GM19395 (cell line): ENCODE measurements around the gene HDHD5.

Experiments used
- ATAC-seq: cut with Tn5 transposase; IDR thresholded peaks from one replicate; pipeline ENCODE4 v1.9.1; 2021; ENCODE audit warnings: mild to moderate bottlenecking, moderate library complexity; ENCODE audit not compliant: unreplicated experiment

HDHD5 gene

DNA sequence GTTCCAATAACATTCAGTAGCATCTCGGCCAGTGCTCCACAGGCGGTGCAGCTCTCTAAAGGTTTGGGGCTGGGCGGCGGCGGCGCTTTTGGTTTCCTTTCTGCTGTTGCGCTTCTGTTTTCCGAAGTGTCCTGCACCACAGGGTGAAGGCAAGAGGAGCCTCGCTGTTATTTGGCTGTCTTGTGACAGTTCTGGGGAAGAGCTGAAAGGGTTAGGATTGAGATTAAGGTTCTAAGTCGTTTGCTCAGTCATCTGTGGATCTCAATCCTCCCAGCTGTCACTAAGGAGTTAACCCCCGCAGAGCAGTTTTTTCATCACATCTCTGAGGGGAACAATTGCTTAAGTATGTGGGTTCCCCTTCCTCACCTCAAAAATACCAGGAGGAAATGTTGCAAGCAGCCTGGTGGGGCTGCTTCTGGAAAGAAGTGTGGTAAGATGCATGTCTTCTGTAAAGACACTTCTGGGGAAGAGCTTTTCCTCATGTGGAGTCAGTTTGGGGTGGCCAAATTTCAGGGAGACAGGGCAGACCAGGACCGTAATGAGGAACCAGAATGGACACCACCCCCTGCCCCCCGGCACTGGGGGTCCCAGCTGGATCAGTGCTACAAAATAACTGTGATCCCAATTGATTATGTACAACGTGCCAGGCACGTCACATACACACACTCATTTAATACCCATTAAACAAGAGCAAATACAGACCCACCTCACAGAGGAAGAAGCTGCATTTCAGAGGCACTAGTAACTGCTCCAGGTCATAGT lies 52.1 kb downstream of the HDHD5 start:
- peak; percentile 84 for ATAC-seq

DNA sequence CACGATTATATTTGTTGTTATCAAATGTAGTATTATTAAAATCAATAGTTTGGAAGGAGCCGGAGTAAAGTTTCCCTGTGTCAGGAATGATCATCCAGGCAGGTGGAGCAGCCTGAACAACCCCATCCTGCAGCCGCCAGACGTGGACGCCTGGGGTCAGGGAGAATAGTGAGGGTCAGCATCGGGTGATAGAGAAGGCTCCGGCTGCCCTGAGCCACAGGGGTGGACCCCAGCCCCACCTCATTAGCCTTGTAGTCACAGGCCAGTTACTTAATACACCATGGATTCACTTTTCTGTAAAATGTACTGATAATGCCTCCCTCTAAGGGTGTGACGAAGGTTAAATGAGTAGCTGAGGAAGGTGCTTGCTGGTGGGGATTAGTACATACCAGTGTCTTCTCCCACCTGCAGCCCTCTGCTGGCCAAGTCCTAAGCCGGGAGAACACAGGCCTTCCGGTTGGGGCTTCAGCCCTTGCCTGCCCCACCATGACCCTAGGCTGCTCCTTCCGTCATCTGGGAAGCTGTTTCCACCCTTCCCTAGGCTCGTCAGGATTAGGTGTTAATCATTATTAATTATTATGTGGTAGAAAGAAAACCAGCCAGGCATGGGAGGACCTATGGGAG lies 52.8 kb downstream of the HDHD5 start:
- peak; percentile 41 for ATAC-seq

DNA sequence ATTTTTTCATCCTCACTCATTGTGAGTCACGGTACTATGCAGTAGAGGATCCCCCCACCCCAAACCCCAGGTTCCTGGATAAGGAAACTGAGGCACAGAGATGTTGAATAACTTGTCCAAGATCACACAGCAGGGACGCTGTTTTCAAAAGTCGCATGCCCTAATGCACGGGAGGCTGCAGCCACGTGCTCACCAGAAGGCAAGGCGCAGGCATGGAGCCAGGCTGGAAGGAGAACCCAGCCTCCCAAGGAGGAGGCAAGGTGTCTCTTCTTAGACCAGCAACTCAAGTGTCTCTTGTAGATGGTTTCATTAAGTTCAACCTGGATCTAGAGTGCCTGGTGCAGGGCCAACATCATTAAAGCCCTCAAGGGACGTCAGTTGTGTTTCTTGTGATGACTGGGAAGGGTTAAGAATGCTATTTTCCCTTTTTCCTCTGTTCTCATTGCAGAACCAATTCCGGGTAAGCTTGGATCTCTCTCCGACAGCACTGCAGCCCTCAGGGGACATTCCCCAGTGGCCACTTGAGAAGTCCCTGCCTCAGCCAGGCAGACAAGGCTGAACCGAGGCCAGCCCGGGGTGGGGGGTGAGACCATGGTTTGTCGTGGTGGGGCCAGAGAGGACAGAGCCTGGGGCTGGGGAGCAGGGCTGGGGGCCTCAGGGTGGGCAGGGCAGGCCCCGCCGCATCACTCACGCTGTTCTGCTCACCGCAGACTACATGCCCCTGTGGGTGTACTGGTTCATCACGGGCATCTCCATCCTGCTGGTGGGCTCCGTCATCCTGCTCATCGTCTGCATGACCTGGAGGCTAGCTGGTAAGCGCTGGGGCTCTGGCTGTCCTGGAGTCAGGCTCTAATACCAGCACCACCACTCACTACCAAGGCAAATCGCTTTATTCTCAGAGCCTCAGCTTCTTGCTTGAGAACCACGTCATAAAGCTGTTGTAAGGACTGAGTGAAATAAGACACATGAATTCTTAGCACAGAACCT lies 53.6 kb downstream of the HDHD5 start:
- ATAC-seq, result no peak

DNA sequence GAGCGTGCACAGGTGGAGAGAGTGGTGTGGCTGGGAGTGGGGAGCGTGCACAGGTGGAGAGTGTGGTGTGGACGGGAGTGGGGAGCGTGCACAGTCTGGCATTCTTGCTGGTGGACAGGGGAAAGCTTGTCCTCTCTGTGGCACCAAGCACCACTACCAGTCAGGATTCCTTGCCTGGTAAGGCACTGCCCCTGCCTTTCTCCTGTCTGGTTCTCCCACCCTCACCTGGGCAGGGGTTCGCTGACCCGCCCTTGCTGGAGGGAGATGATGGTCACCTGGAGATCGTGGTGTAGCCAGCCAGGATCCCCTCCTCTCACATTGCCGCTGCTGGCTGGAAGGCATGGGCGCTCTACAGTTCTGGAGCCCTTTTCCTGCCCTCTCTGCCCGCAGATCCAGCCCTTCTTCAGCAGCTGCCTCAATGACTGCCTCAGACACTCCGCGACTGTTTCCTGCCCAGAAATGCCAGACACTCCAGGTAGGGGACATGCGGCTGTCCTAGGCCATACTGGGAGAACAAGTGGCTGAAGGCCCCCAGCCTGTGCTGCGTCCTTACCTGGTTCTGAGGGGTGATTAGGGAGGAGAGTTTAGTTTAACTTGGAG lies 54.6 kb downstream of the HDHD5 start:
- ATAC-seq, result no peak

DNA sequence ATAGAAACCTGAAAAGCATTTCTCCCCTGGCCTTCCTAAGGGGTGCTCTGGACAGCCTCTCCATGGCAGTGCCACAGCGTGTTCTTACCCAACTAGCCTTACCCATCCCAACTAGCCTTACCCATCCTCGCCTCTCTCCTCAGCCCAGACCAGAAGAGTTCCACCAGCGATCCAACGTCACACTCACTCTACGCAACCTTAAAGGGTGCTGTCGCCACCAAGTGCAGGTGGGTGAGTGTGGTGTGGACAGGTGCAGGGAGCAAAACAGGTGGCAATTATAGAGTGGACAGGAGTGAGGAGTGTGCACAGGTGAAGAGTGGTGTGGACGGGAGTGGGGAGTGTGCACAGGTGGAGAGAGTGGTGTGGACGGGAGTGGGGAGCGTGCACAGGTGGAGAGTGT lies 55.7 kb downstream of the HDHD5 start:
- no peak for ATAC-seq

DNA sequence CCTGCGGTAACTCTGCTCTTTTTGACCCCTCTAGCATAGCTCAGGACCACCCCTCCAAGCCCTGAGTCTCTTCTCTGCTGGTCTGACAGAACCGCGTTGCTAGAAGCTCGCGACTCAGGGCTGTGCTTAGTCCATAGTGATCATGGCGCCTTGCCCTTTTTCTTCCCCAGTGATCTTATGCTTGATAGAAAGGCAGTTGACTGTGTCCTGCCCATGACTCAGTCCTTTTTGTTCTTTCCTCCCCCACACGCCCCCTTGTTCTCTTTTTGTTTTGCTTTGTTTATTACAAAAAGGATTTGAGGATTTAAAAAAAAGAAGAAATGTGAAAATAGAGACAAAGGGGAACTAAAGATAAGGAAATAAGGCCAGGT lies 56.8 kb downstream of the HDHD5 start:
- no peak for ATAC-seq

DNA sequence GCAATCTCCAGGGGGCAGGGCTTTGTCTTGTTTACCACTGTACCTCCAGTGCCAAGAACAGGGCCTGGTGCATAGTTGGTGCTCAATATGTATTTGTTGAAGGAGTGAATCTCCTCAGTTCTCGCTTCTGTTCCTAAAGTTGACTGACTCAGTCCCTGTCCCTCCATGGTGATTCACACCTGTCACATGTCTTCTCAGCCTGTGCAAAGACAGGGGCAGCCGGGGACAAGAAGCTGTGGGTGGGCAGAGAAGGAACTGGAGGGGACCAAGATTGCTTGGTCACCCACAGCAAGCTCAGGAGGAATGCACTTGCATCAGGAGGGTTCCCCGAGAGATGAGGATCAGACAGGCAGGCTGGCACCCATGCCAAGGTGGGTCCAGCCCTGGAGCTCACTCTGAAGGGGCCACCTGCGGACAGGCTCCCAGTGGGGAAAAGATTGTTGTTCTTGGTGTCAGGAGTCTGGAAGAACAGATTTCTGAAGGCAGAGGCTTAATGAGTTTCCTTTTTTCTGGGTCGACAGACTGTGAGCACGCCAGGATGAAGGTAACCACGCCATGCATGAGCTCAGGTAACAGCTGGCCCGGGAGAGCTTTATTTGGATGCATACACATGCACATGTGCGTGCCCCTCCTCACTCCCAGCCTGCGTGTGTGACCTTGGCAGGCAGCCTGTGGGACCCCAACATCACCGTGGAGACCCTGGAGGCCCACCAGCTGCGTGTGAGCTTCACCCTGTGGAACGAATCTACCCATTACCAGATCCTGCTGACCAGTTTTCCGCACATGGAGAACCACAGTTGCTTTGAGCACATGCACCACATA lies 57.4 kb downstream of the HDHD5 start:
- no peak for ATAC-seq

DNA sequence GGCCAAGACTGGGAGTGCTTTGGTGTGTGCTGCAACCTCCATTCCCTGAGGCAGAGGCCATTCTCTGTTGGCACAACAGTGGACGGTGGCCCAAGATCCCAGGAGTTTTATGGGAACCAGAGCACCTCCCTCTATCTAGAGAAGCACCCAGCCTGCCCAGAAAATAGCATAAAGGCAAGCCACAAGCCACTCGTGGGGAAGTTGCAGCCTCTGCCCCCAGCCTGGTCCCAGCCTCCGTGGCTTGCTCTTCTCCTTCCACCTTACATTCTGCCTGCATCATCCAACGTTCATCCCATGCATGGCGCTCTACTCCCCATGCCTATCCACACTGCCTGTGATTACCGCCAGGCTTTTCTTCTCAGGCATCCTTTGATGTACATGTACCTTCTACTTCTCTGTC lies 58.5 kb downstream of the HDHD5 start:
- no peak for ATAC-seq

DNA sequence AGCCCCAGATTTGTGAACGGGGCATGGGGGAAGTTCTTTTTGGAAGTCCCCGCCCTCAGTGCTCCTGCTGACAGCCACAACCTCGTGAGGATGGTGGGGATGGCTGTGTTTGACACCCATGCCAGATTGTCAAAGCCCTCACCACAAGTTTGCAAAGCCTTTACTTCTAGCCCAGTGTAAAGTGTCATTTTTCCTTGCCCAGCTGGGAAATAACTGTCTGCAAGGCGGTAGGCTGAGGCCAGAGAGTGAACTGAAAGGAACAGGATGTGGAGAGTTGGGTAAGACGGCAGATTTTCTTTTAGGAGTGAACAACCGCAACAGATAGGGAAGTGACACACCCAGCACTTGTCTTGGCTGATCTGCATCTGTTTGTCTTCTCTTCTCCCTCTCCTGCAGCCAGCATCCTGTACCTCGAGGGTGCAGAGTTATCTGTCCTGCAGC lies 60.7 kb downstream of the HDHD5 start:
- ATAC-seq, result no peak

DNA sequence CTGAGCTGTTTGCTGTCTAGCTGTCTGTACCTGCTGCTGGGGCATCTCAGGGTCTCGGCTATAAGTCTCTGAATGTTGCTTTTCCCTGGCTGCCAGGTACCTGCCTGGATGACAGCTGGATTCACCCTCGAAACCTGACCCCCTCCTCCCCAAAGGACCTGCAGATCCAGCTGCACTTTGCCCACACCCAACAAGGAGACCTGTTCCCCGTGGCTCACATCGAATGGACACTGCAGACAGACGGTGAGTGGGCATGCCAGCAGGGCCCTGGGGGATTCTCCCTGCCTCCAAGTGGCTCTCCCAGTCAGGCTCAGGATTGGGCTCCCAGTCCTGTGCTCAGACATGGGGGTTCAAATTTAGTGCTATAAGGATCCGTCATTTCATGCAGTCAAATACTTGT lies 61.4 kb downstream of the HDHD5 start:
- ATAC-seq, result no peak

DNA sequence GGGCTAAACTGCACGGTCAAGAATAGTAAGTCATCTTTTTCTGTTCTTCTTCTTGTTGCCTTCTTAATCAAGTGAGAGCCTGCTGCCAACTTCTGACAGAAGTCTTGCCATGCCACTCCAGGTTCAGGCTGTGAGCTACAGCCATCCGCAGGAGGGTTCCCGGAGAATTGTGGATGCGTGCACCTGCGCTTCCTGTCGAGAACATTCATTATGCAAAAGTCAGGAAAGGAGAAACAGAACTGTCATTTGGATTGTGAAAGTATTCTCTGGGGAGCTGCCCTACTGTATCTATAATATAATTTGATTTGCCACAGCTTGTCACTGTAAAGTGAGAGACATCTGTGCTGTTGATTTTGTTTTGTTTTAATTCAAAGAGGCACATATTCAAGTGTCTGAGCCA lies 62.0 kb downstream of the HDHD5 start:
- no peak for ATAC-seq

DNA sequence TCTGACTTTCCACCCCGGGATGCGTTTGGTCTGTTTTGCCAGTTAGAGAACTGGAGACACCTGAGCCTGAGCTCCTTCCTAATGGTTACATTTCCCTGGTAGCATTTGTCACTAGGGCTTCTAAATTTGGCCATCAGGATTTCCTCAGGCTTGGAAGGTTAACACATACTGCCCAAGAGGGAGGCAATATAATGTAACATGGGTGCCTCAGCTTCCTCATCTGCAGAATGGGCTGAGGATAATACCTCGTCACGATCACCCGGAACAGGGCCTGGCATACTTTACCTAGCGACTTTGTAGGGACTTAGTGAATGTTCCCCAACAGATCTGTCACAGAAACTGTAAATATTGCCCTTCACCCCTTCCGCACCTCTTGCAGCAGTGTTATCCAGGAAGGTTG lies 63.0 kb downstream of the HDHD5 start:
- ATAC-seq, result no peak

DNA sequence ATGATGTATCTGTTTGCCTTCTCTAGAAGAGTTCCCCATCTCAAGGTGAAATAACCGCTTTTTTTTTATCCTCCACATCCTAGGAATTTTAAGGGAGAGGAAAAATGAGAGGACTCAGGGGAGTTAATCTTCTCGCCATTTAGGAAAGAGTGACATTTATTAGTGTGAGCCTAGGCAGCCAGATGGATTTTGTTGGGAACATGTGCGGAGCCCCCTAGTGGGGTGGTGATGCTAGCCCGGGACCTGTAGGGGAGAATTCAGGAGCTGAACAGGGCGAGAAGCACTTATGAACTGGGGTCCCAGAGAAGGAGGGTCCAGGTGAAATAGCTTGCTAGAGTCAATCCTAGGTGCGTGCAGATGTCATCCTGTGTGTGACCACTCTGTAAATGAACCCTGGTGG lies 63.5 kb downstream of the HDHD5 start:
- no peak for ATAC-seq

DNA sequence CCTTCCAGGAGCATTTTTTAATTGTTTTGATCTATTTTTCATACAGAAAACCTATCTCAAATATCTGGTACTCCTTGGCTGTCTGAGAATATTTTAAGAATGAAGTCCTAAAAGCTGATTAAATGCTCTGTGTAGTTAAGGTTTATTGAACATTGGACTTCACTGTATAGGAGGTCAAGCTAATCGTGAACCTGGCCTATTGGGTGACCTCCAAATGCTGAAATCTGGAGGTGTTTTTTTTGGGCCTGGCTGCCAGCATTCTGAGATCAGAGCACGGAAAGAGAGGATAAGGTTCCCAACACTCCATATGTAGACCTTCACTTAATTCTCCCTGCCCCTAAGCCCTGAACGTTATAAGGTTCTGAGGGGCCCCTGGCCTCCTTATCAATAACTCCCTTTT lies 66.0 kb downstream of the HDHD5 start:
- no peak for ATAC-seq

DNA sequence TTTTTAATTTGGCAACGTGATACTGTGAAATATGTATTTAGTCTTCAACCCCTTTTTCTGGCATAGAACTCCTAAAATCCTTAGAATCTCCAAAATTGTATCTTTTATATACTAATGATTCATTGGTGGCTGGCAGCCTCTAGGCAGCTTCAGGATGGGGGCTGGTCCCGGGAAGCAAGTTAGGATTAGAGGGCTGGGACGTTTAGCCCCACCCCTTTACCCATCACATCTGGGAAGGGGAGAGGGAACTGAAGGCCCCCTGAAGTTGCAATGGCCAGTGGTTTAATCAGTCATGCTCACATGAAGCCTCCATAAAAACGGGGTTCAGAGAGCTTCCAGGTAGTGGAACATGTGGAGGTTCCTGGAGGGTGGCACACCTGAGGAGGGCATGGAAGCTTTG lies 67.2 kb downstream of the HDHD5 start:
- no peak for ATAC-seq

DNA sequence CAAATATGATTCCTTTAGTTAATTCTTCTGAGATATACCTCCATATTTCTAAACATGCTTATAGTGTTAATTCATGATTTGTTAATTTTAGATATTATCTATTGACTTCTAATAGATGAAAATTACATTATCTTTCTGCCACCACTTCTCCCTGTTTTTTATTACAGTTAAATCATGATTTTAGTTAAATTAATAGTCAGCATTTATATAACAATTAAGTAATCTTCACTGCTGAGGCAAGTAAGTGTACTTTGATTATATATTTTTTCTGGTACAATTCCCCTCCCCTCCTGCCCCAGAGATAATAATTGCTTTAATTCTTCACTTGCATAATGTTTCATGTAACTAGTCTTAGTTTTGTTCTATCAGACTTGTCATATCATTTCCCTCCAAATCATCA lies 68.5 kb downstream of the HDHD5 start:
- ATAC-seq, result no peak
